SK-N-MC (cell line): ENCODE measurements around the gene MYO1D.
"Not testable (repeated sequence)": the region's sequence is repeated elsewhere in the genome, so short reads cannot be mapped to it uniquely, and the experiment has no call there.

ENCODE experiments used
- DNase-seq: peaks from one replicate; pipeline ENCODE4 v3.0.0-alpha.2; 2011; ENCODE audit warnings: low read depth, low spot score
- H3K27ac ChIP-seq: fragments of 200-600 bp; sonication (generic); 2 replicates; pipeline ENCODE4 v1.5.1; 2016; ENCODE audit warnings: mixed run types
- H3K36me3 ChIP-seq: fragments of 200-600 bp; sonication (generic); 2 replicates; pipeline ENCODE4 v1.6.1; 2017; ENCODE audit warnings: antibody characterized with exemption, low read length, mixed read lengths; ENCODE audit not compliant: insufficient read depth
- H3K4me3 ChIP-seq: fragments of 200-600 bp; sonication (generic); 2 replicates; pipeline ENCODE4 v1.5.1; 2016
- H3K9ac ChIP-seq: fragments of 200-600 bp; sonication (generic); 2 replicates; pipeline ENCODE4 v1.8.0; 2017; ENCODE audit warnings: mixed run types, mixed read lengths; ENCODE audit not compliant: insufficient read length
- H3K9me3 ChIP-seq: fragments of 200-600 bp; sonication (generic); 2 replicates; pipeline ENCODE4 v1.6.1; 2017; ENCODE audit warnings: low read depth, mild to moderate bottlenecking, antibody characterized with exemption, low read length, moderate library complexity, mixed read lengths
- EZH2 ChIP-seq: fragments of 200-600 bp; sonication (generic); IDR thresholded peaks from one replicate; pipeline ENCODE4 v1.6.1; 2017; ENCODE audit warnings: antibody characterized with exemption
- FOXP2 ChIP-seq: optimal IDR thresholded peaks from 2 replicates; pipeline ENCODE3; 2011; ENCODE audit warnings: mild to moderate bottlenecking, moderate library complexity; ENCODE audit not compliant: insufficient read depth; ENCODE audit errors: extremely low read length, control extremely low read depth
- POLR2AphosphoS5 ChIP-seq: IDR thresholded peaks from 2 replicates; pipeline ENCODE4 v1.6.1; 2012; ENCODE audit warnings: mild to moderate bottlenecking, low read depth, low read length, borderline replicate concordance

Gene MYO1D

DNA sequence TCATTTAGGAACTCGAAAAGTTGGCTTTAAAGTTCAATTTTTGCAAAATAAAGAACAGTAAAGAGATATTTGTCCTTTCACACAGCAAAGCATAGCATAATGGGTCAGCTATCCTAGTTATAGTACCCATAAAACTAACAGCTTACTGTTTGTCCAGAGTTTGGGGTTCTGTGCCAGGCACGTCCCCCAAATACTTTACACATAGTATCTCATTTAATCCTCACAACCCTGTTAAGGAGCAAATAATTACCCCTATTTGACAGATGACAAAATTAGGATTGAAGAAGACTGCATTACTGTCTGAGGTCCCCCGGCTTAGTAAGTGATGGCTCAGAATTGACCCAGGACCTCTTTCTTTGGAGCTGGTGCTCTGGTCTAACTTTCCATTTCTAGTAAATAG, 52.6 kb downstream of the MYO1D start:
- H3K36me3 ChIP-seq, result no peaks in the 10 kb centered on the region
- DNase-seq, result no peak
- H3K27ac ChIP-seq, result no peak overlapping the region
- TF ChIP-seq POLR2AphosphoS5 (no peak), FOXP2 (no peak), EZH2 (no peak)
- H3K4me3 ChIP-seq, result no peak overlapping the region
- no peak overlapping the region for H3K9ac ChIP-seq
- no peaks in the 10 kb centered on the region for H3K9me3 ChIP-seq

- TF ChIP-seq EZH2 (no peak), FOXP2 (no peak), POLR2AphosphoS5 (no peak)
- no peak overlapping the region for H3K27ac ChIP-seq
- H3K9me3 ChIP-seq, result no peaks in the 10 kb centered on the region
- H3K36me3 ChIP-seq, result no peaks in the 10 kb centered on the region
- no peak for DNase-seq
- H3K9ac ChIP-seq, result no peak overlapping the region
- no peak overlapping the region for H3K4me3 ChIP-seq
These were observed 53.9 kb downstream of the MYO1D start for GRCh38 chr17:32822996-32823395.

GRCh38 chr17:32821987-32822934, 54.7 kb downstream of the MYO1D start:
- not testable (repeated sequence) for H3K9me3 ChIP-seq, H3K27ac ChIP-seq, H3K4me3 ChIP-seq, H3K9ac ChIP-seq, H3K36me3 ChIP-seq, DNase-seq

DNA sequence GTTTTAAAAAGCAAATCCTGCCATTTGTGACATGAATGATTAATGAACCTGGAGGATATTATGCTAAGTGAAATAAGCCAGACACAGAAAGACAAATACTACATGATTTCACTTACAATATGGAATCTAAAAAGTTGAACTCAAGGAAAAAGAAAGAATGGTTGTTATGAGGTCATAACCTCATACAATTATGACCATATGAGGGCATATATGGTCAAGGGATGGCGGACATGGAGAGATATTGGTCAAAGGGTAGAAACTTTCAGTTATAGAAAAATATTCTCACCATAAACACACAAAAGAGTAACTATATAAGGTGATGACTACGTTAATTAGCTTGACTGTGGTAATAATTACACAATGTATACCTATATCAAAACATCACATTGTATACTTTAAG, 56.5 kb downstream of the MYO1D start:
- no peak overlapping the region for H3K4me3 ChIP-seq
- no peak overlapping the region for H3K27ac ChIP-seq
- H3K9ac ChIP-seq, result no peak overlapping the region
- DNase-seq, result no peak
- H3K36me3 ChIP-seq, result no peaks in the 10 kb centered on the region
- TF ChIP-seq EZH2, result no peak
- no peak for TF ChIP-seq POLR2AphosphoS5
- no peaks in the 10 kb centered on the region for H3K9me3 ChIP-seq

DNA sequence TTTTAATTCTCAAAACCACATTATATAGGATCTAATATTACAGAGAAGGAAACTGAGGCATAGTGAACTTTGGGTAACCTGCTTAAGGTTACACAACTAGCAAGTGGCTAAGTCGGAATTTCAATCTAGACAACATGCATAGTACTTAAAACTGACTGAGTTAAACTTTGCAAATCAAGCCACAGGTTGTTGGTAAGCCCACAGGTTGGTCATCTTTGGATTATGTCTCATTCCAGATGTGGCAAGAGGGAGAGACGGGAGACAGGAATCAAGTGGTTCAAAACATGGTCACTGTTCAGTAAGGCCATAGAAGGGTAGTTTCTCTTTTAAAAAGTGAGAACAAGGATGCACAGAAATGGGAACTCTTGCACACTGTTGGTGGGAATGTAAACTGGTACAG, 57.1 kb downstream of the MYO1D start:
- TF ChIP-seq POLR2AphosphoS5 (no peak), FOXP2 (no peak), EZH2 (no peak)
- H3K9me3 ChIP-seq, result no peaks in the 10 kb centered on the region
- H3K27ac ChIP-seq, result no peak overlapping the region
- H3K4me3 ChIP-seq, result no peak overlapping the region
- no peak for DNase-seq
- no peaks in the 10 kb centered on the region for H3K36me3 ChIP-seq
- no peak overlapping the region for H3K9ac ChIP-seq

- Histone ChIP-seq H3K9me3 (no peaks in the 10 kb centered on the region), H3K4me3 (no peak overlapping the region), H3K9ac (no peak overlapping the region), H3K36me3 (no peaks in the 10 kb centered on the region), H3K27ac (peak overlapping the region; percentile 51; the same call in 1 of the 2 replicates)
- no peak for DNase-seq
- TF ChIP-seq POLR2AphosphoS5, result no peak
- TF ChIP-seq FOXP2, result no peak
- TF ChIP-seq EZH2, result no peak
These were observed 57.9 kb downstream of the MYO1D start for GRCh38 chr17:32819035-32819434.

GRCh38 chr17:32815460-32815859, 61.5 kb downstream of the MYO1D start:
- TF ChIP-seq EZH2 (no peak), POLR2AphosphoS5 (no peak), FOXP2 (no peak)
- no peaks in the 10 kb centered on the region for H3K36me3 ChIP-seq
- DNase-seq, result no peak
- H3K9me3 ChIP-seq, result no peaks in the 10 kb centered on the region
- no peak overlapping the region for H3K27ac ChIP-seq
- no peak overlapping the region for H3K9ac ChIP-seq
- H3K4me3 ChIP-seq, result no peak overlapping the region

DNA sequence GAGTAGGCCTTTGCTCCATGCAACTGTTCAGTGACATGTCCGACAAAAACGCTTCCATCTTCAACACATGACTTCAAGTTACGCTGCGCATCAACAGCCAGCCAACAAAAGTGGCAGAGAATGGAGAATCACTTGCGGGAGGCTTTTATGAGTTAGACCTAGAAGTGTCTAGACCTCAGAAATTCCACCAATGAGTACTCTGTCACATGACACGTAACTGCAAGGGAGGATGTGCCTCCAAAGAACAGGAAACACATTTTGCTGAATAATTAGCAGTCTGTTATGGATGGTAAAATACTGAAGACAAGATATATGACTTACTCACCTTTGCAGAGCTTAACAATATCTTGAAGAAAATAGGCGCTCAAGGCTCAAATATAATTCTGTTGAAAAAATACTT, 62.1 kb downstream of the MYO1D start:
- DNase-seq, result no peak
- no peaks in the 10 kb centered on the region for H3K36me3 ChIP-seq
- H3K27ac ChIP-seq, result no peak overlapping the region
- no peaks in the 10 kb centered on the region for H3K9me3 ChIP-seq
- no peak overlapping the region for H3K9ac ChIP-seq
- no peak overlapping the region for H3K4me3 ChIP-seq
- no peak for TF ChIP-seq EZH2
- TF ChIP-seq POLR2AphosphoS5, result no peak
- no peak for TF ChIP-seq FOXP2

DNA sequence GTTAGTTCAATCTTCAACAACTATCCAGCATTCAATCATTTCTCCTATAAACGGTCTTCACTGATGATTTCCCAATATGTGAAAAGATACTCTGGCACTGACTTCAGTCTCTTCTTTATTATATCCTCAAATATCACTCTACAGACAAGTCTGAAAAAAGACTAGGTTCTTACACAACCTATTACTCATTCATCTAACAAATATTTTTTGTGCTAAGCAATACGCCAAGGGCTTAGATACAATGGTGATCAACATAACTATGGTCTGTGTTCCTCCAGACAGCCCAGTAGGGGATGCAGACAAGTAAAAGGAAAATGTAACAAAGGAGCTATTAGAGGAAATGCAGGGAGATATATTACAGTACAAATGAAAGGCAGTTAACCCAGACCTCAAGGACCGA, 63.9 kb downstream of the MYO1D start:
- no peaks in the 10 kb centered on the region for H3K9me3 ChIP-seq
- no peak for TF ChIP-seq FOXP2
- H3K4me3 ChIP-seq, result no peak overlapping the region
- H3K27ac ChIP-seq, result no peak overlapping the region
- no peaks in the 10 kb centered on the region for H3K36me3 ChIP-seq
- H3K9ac ChIP-seq, result no peak overlapping the region
- no peak for DNase-seq
